Activated gamma-delta T cell (primary cell): Measurements from ENCODE around the gene ANKRD24.
"Not testable (repeated sequence)": the region's sequence is repeated elsewhere in the genome, so short reads cannot be mapped to it uniquely, and the experiment has no call there.

Experiments used
- DNase-seq: peaks from one replicate; lab custom pipeline; 2025; lab: John Stamatoyannopoulos, UW

Gene ANKRD24

GRCh38 chr19:4173479-4174212 is 8.8 kb upstream of the ANKRD24 start:
- DNase-seq = no peak

- no peak for DNase-seq
These were observed 8.1 kb upstream of the ANKRD24 start for GRCh38 chr19:4174213-4174894.

- DNase-seq = no peak
These were observed 7.4 kb upstream of the ANKRD24 start for GRCh38 chr19:4174895-4175668.

GRCh38 chr19:4175669-4175931 is 6.9 kb upstream of the ANKRD24 start:
- DNase-seq = no peak

- no peak for DNase-seq
These were observed 5.3 kb upstream of the ANKRD24 start for GRCh38 chr19:4177146-4177545.

GRCh38 chr19:4178990-4179389 is 3.5 kb upstream of the ANKRD24 start:
- DNase-seq = no peak

GRCh38 chr19:4181053-4181508 is 1.4 kb upstream of the ANKRD24 start:
- no peak for DNase-seq

GRCh38 chr19:4183967-4184717 is 1.7 kb downstream of the ANKRD24 start:
- no peak for DNase-seq

GRCh38 chr19:4184718-4185352 is 2.3 kb downstream of the ANKRD24 start:
- no peak for DNase-seq

GRCh38 chr19:4185413-4186086 is 3.1 kb downstream of the ANKRD24 start:
- DNase-seq = no peak

GRCh38 chr19:4186087-4186993 is 3.9 kb downstream of the ANKRD24 start:
- no peak for DNase-seq

GRCh38 chr19:4187313-4188122 is 5.0 kb downstream of the ANKRD24 start:
- DNase-seq = no peak

GRCh38 chr19:4189641-4190040 is 7.2 kb downstream of the ANKRD24 start:
- DNase-seq = no peak

- DNase-seq = not testable (repeated sequence)
These were observed 10.0 kb downstream of the ANKRD24 start for GRCh38 chr19:4192537-4192936.

GRCh38 chr19:4194353-4194752 is 11.9 kb downstream of the ANKRD24 start:
- DNase-seq = no peak

GRCh38 chr19:4196009-4196408 is 13.5 kb downstream of the ANKRD24 start:
- DNase-seq = no peak

- no peak for DNase-seq
These were observed 14.2 kb downstream of the ANKRD24 start for GRCh38 chr19:4196587-4197148.

- DNase-seq = no peak
These were observed 14.7 kb downstream of the ANKRD24 start for GRCh38 chr19:4197228-4197624.
